Renal pelvis (tissue), 4 donors: ENCODE measurements around the gene RAPGEF3. TPM values are rescaled to one million over a fixed set of nuclear protein-coding genes. Genes with fewer than 3 reads are reported as not detected.

Experiments
- DNase-seq: peaks from one replicate; pipeline ENCODE4 v3.0.0-alpha.2; 2013
- polyA plus RNA-seq, 3 donors: library from polyadenylated mRNA; unstranded; fragments of 120-200 nt; gene quantifications; one replicate each; pipeline ENCODE4 v1.2.1, GENCODE V29; 2013; ENCODE audit not compliant: insufficient read length in 3 of 3

Gene RAPGEF3
- polyA plus RNA-seq, 3 donors: 67.0 to 100 (median 68.6) TPM

DNA sequence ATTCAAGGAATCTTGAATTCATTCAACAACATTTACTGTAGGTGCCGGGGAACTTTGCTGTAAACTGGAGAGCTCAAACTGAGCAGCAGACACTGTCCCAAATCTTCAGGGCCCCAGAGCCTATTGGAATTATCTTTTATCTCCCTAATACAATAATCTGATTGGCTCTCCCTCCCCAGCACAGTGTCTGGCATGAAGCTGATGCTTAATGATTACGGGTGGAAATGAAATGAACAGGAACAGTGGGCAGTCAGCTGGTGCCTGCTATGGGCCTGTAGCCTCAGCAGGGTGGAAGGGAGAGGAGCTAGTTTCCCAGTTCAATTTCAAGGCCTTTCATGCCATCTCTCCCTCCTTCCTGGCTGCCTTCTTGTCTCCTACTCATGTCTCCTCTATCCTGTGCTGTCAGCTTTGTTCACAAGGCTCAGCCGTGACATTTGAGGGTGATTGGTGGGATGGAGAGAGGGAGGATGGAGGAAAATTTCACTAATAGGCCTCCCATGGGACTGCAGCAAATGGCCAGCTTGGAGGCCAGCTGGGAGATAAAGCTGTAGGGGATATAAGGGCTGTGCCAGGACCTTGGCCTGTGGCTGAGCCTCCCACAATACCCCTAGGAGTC is 4.3 kb upstream of the RAPGEF3 start:
- DNase-seq: no peak

DNA sequence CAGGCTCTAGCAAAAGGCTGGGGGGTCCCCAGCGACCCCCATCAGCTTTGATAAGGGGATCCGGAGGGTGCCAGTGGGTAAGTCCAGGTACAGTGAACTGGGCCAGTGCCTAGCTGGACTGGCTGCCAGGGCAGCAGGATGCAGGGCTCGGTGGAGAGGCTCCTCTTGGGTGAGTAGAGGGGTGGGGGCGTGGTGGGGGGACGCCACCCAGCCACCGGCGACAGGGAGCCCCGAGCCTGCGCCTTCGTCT is 171 bp downstream of the RAPGEF3 start:
- no peak for DNase-seq

DNA sequence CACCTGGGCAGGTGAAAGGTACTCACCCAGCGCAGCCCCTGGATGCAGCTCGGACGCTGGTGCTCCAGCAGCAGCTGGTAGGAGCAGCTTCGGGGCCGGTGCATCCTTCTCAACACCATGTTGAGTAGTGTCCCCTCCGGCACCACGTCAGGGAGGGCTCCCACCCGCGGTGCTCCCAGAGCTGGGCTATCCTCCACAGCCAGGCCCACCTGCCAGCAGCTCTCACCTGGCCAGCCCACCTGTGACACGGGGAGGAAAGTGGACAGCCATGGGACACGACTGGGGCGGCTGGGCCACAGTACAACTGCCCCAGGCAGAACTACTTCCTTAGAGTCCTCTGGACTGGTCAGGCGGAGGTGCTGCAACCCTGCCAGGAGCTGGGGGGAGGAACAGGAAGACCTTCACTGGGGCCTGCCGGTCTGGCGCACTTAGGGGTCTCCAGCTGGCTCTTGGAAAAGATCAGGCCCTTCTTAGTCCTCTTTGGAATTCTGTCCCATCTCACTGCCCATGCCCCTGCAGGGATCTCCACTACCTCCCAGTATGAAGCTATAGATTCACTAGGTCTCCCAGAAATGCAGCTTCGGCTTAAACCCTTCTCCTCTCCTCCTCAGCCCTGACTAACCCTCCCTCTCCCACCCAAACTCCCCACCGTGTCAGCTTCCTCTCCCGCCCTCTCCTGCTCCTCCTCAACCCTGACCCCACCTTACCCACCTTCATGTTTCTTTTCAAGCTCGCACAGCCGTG is 668 bp downstream of the RAPGEF3 start:
- DNase-seq: no peak

DNA sequence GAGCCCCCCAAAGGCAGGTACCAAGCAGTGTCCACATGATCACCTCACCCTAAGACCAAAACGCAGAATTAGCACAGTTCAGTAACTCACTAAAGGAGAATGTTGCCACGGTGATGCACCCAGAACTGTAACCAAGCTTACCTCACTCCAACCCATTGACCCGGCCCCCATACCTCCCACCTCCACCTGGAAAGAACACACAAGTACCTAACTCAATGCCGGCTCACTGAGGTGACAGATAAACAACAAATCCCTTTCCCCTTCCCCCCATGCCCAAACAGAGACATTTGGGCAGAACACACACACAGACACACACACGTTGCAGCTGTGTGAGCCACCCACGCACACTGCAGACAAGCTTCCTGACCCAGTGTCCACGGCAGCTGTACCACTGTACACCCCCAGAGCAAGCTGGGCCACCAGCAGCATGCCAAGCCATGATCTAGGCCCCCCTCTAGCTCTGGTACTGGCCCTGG is 1.3 kb downstream of the RAPGEF3 start:
- DNase-seq: no peak

DNA sequence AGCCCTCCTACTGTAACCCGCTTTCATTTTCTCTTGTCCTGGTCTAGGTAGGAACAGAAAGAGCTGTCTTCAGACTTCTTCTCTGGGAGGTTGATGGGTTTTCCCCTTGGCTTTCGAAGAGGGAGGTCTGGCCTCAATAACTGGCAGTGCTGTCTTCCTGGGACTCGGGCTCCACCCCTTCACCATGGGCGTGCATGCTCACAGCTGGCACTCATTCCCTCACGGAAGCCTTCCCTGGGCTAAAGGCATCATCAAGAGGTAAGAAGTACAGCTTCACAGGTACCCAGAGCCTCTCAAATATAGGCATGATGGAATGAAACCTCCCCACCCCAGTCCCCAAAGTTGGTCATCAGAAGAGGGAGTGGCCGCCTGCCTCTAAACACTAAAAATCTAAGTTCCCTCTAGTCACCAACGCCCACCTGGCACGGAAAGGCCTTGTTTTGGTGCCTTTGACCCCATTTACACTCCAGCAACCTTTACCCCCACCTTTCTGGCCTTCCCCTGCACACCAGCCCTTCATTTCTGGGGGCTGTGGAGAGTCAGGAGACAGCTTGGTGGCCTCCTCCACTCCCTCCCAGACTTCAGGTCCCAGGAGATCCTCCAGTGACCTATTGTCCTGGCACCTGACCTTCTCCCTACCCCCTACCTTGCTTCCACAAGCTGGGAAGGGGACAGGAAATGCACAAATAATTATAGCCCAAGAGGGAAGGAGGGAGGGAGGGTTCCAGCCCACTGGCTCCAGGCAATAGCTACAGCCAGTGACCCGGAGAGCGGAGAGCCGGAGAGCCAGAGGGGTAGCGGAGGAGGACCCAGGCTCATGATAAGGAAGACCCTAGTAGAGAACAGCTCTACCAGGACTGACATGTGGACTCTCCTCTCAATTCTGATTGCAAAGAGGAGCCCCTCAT is 2.8 kb downstream of the RAPGEF3 start:
- DNase-seq: no peak

DNA sequence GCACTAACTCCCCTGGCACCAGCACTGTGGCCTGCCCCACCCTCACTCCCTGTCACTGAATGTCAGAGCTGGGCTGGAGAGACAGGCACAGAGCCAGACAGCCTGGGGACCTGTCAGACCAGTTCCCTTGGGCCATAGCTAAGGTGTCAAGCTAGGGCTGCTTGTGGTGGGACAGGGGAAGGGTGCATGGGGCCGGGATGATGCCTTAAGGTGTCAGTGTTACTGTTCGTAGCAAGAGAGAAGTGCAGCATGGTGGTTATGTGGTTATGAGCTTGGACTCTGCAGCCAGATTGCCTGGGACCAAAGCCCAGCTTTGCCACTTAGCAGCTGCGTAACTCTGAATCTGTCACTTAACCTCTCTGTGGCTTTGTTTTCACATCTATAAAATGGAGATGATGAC is 3.8 kb downstream of the RAPGEF3 start:
- no peak for DNase-seq

DNA sequence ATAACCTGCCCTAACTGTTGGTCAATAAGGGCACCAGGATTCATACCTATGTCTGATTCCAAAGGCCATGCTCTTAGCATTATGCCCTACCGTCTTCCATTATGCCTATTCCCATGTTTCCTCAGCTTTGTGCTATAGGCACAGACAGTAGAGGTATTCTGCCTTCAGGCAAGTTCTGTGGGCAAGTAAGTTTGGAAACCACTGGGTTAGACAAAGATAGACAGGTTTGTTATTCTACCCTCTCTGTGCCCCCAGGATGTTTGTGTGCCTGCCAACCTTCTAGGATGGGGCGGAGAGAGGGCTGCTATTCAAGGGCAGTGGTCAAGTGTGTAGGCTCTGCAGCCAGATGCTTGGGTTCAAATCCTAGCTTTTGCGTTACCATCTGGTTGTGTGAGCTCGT is 4.6 kb downstream of the RAPGEF3 start:
- DNase-seq: no peak

DNA sequence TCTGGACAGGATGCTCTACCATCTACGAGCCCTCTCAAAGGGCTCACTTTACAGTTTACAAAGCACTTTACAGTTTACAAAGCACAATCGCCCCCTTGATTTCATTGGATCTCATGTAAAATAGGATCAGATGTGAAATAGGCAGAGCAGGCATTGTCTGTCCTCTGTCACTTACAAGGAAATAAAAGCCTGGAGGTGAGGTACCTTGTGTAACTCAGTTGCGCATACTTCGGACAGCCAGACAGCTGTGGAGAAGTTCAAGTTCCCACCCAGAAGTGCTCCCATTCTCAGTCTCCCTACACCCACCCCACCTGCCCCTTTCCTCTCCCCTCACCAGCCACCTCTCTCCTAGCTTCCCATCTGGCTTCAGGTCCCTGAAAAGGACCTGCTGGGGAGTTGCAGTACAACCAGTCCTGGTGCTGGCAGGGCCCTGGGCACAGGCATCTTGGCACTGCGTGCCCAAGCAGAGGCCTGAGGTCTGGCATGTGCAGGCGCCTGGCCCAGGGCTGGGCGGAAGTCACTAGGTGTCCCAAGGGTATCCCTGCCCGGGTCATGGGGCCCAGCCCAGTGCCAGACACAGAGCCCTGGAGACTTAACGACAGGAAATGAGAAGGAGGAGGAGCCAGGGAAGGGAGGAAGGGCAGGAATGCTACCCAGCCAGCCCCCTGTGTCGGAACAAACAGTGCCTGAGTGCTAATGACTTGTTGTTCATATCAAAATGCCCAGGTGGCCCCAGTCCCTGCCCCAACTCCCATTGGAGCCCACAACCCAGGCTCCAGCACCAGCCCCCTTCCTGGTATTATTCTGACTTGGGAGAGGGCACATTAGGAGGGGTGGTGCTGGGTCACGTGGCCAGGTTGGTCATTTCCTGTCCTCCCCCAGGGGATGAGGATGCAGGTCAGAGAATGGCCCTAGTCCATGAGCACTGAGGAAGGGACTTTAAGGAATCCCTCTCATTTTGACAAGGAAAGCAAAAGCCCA is 5.4 kb downstream of the RAPGEF3 start:
- no peak for DNase-seq

DNA sequence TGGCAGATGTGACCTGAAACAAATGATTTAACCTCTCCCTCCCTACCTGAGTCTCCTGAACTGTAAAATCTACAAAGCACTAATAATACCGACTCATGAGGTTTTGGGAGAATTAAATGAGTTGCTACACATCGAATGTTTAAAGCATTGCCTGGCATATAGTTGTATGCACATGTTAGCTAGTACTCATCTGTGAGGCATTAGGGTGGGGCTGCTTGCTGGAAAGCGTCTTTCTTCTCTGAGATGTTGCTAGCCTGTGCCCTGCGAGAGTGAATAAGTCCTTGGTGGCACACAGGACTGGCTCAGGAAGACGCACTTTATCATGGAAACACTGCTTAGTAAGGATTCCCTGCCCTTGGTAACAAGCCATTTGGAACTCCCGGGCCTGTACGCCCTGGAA is 6.1 kb downstream of the RAPGEF3 start:
- DNase-seq: no peak

DNA sequence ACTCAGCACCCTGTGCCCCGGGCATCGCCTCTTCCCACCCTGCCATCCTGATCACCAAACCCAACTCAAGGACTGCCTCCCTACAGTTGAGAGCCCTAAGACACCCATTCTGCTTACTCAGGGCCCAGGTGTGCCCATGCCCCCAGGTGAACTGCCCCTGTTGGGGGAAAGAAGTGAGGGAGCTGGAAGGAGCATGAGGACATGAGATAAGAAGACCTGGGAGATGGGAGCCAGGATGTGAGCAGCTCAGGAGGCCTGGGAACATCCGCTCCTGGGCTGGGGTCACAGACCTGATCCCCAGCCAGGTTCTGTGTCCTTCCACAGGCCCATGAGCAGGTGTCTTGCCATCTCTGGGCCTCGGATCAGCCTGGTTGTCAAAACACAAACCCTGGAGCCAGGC is 6.6 kb downstream of the RAPGEF3 start:
- DNase-seq: no peak

DNA sequence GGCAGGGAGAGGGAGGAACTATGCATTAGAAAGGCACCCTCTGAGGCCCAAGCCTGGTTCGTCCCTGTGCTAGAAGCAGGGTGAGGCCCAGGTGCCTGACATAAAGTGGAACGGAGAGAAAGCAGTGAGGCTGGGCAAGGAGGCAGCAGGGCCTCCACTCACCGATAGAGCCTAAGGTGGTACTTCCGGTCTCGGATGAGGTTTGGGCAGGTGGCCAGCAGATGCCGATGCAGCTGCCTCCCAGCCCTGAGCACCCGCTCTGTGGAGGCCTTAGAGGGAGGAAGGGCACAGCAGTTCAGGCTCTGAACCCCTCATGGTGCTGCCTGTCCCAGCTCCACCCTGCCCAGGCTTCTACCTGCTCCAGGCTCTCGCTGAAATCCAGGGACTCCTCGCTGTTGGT is 7.1 kb downstream of the RAPGEF3 start:
- DNase-seq: no peak

DNA sequence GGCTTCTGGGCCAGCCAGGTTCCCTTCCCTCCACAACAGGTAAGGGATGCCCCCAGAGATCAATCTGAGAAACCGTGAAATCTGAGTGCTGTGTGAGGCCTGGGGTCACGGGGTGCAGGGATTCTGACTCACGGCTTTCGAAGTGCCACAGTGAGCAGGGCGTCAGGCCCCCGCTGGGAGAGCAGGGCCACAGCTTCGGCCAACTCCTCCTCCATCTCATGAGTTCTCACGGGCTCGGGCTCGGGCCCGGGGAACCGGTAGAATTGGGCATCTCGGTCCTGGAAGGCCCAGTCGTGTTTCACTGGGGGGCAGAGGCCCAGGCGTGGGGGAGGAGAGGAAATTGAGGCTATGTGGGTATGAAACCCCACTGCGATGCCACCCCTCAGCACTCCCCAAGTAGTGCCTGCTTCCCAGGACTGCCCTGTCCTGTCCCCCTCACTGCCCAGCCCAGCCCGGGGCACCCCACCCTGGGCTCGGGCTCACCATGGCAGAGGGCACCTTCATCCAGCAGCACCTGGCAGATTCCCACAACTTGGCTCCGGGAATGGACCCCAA is 7.7 kb downstream of the RAPGEF3 start:
- no peak for DNase-seq

DNA sequence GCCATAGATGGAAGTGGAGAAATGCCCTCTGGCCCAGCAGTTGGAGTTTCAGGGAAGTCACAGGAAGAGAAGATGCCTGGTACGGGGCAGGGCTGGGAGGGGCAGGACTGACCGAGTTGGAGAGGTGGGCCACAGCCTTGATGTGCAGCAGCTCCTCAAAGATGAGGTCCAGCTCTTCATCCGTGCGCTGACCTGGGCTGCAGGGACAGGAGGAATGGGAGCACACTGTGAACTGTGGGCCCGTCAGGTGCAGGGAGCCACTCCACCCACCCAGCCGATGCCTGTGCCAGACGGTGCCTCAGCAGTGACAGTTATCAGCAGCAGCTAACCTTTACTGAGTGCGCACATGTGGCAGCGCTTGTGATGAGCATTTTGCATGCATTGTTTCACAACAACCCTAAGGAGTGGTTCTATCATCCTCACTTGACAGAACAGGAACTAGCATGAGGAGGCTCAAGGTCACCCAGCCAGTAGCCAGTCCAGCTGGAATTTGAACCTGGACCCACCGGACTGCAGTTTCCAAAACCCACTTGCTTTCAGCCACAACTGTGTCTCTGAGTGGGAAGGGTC is 8.4 kb downstream of the RAPGEF3 start:
- DNase-seq: no peak

DNA sequence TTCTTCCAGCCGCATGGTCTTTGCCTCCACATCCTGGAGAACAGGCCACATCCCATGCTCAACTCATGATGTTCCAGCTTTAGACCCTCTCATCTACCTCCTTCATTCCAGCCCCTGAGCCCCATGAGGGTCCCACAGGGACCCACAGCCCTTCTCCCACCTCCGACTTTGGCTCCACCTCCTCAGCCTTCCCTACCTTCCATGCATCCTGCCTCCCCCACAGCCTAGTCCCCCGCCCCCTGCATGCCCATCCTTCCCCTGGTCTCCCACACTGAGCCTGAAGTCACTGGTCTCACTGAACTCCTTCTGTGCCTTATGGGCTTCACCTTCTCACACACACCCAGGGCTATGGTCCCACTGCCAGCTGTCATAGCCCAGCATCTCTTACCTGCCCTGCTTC is 9.8 kb downstream of the RAPGEF3 start:
- no peak for DNase-seq

DNA sequence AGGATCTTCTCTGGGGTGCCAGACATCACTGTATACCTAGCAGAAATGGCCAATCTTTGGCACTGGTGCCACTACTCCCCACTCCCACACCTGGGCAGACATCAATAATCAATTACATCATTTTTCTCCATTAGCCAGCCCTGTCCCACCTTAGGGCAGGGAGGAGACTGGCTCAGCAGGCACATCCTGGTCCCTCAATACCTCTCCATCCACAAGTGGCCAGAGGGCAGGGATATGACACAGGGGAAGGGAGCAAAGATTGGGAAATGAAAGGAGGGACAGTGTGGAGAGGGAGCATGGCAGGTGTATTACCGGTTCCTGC is 10.2 kb downstream of the RAPGEF3 start:
- no peak for DNase-seq

DNA sequence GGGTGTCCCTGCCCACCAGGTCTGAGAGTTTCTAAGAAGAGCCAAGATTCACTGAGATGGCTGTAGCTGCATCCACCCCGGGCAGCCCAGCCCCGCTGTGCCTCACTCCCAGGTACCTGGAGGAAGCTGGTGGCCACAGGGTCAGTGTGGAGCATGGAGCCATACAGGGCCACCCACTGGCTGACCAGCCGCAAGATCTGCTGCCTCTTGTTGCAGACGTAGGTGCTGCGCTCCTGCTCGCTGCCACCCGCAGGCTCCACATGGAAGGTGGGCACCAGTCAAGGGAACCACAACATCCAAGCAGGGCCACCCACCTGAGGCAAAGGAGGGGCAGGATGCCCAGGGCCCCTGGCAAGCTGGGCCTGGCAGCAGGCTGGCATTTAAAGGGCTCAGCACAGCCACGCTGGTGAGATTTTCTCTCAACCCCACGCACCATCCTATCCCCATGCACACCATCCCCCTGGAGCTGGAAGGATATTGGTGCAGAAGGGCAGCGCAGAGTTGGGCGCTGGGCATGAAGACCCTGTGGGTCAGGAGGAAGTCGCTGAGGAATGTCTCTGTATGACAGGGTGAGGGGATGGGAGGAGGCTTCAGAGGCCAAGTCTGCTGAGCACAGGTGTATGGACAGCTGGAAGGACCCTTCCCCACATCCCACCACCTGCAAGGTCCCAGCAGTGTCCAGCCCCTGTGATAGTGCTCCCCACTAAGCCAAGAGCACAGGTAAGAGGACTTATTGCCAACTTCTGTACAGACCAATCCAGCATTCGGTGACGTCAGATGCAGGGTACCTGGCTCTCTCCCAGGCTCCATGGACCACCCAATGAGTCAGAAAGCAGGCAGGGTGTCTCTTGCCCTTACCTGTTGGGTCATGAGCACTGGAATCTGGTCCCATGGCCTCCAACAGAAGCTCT is 10.8 kb downstream of the RAPGEF3 start:
- DNase-seq: no peak

DNA sequence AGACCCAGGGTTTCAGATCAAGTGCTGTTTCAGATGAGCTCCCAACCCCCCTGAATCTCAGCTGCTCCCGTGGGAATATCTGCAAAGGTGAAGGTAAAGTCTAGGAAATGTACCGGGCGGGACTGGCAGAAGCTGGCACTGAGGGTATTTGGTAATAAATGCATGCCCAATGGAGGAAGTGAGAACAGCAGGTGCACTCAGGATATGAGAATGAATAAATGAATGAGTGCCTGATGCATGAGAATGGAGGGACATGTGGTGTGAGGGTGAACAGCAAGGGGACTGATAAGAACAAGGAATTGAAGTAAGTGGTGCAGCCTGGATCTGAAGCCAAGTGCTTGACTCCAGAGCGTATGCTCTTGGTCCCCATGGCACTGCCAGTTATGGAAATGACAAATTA is 11.6 kb downstream of the RAPGEF3 start:
- no peak for DNase-seq

DNA sequence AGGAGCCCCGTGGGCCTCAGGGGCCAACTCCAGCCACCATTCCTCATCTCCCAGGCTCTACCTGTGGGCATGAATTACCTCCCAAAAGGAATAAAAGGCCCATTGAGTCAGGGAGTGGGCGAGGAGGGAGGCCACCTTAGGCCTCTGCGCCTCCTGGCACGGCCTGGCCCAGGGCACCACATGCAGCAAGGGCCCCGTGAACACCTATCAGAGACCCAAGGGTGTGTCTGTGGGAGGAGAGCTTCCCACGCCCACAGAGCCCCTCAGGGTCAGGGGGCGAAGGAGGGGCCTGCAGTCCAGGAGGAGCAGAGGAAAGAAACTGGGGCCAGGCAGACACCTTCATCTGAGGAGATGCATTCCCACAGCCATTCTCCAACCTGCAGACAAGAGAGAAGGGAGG is 12.2 kb downstream of the RAPGEF3 start:
- DNase-seq: no peak

DNA sequence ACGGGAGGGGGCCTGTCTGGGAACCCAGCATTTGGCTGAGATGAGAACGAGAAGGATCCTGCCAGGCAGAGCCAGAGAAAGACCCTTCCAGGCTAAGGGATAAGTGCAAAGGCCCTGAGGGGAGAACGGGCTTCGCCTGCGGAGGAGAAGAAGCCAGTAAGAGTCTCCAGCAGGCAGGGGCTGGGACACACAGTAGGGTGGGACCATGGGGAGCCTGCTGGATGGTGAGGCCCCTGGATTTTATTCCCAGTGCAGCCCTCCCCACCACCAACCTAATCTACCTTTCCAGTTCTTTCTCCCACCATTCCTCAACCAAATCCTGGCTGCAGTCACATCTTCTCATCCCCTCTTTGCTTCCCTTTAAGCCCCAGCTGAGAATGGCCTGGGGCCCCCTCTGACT is 12.6 kb downstream of the RAPGEF3 start:
- DNase-seq: no peak

DNA sequence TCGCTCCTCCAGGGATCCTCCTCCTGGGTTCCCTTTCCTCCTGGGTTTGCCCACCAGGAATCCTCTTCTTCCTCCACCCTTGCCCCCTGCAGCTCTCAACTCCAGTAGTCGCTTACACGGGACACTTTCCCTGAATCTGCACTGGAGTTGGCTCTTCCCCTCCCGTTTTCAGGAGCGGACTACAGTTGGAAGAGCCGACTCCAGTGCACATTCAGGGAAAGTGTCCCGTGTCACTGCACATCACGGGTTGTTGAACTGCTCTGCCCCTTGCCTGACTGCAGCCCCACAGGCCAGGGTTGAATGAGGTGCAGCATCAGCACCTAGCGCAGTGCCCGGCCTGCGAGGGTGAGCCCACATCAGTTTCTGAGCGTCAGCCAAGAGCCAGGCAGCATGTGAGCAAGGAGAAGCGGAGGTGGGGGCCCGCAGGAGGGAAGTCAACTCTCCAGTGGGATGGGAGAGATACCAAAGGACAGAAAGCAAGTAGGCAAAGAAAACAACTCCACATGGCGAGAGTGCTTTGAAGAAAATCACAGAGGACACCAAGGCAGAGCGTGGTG is 13.1 kb downstream of the RAPGEF3 start:
- DNase-seq: no peak
